WTC11 (cell line): ENCODE results near the gene EHMT1.

ENCODE experiments used
- RORB ChIP-seq: fragments of 250-450 bp; sonication (Bioruptor Pico); IDR thresholded peaks from 2 replicates; pipeline ENCODE4 v1.9.0; 2021; ENCODE audit warnings: mild to moderate bottlenecking
- ZSCAN18 ChIP-seq: fragments of 250-450 bp; sonication (Bioruptor Pico); IDR thresholded peaks from 2 replicates; pipeline ENCODE4 v2.1.2; 2022; ENCODE audit warnings: mild to moderate bottlenecking, moderate library complexity

DNA sequence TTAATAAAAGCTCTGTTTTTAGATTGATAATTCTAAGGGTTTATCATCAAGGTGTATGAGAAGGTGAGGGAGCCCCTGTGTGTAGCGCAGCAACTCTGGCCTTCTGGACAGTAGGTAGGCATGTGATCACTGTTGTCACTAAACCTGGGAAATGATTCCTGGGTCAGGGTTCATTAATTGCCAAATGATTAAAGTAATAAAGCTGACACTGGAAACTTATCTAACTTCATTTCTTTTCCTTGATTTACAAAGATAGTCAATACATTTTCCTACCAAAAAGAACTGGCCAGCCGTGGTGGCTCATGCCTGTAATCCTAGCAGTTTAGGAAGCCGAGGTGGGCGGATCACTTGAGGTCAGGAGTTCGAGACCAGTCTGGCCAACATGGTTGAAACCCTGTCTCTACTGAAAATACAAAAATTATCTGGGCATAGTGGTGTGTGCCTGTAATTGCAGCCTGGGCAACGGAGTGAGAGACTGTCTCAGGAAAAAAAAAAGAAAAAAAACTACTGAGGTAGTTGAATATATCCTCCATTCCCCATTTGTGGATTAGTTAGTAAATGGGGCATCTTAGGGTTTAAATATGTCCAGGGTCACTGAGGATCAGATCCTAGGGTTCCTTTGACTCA is 2.4 kb downstream of the EHMT1 start:
- TF ChIP-seq RORB (CRISPR knock-in tag) (no peak), ZSCAN18 (CRISPR knock-in tag) (no peak)
